Measurements from ENCODE around the gene NOL11.

Gene NOL11

DNA sequence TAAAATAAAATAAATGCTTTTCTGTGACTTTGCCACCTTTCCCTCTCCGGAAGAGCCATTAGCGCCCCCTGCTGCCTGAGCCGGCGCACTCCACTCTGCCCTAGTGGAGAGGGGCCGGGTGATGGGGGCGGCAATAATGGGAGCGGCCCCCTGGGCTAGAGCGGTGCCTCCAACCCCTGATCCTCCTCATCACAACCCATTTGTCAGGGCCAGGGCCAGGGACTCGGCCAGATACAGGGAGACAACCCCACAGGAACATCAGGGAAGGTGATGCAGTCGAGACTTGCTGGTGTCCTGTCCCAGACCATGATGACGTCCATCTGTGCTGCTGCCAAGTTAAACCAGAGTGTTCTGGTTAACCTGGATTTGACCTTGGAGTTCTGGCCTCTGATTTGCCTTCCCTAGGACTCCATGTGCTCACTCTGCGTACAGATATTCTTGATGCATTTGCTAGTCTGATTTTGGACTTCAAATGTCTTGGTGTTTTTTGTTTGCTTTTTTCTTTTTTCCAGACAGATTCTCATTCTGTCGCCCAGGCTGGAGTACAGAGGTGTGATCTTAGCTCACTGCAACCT is 61.4 kb downstream of the NOL11 start:
- TF ChIP-seq, protein P1, sequence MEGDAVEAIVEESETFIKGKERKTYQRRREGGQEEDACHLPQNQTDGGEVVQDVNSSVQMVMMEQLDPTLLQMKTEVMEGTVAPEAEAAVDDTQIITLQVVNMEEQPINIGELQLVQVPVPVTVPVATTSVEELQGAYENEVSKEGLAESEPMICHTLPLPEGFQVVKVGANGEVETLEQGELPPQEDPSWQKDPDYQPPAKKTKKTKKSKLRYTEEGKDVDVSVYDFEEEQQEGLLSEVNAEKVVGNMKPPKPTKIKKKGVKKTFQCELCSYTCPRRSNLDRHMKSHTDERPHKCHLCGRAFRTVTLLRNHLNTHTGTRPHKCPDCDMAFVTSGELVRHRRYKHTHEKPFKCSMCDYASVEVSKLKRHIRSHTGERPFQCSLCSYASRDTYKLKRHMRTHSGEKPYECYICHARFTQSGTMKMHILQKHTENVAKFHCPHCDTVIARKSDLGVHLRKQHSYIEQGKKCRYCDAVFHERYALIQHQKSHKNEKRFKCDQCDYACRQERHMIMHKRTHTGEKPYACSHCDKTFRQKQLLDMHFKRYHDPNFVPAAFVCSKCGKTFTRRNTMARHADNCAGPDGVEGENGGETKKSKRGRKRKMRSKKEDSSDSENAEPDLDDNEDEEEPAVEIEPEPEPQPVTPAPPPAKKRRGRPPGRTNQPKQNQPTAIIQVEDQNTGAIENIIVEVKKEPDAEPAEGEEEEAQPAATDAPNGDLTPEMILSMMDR (IDR thresholded peaks at IDR 0.05; ENCODE audit: unreplicated experiment in 3 of 3), result peak; percentile 39 to 42 (median 39)
- Mint-ChIP-seq H3K9me3 (no peaks in the 10 kb centered on the region), H3K4me1 (peaks cover 5% of the 10 kb centered on the region), H3K36me3 (ENCODE audit: low read depth) (no peaks in the 10 kb centered on the region), H3K27me3 (ENCODE audit: low read depth) (no peaks in the 10 kb centered on the region), H3K27ac (no peak overlapping the region), H3K4me3 (no peak overlapping the region)

DNA sequence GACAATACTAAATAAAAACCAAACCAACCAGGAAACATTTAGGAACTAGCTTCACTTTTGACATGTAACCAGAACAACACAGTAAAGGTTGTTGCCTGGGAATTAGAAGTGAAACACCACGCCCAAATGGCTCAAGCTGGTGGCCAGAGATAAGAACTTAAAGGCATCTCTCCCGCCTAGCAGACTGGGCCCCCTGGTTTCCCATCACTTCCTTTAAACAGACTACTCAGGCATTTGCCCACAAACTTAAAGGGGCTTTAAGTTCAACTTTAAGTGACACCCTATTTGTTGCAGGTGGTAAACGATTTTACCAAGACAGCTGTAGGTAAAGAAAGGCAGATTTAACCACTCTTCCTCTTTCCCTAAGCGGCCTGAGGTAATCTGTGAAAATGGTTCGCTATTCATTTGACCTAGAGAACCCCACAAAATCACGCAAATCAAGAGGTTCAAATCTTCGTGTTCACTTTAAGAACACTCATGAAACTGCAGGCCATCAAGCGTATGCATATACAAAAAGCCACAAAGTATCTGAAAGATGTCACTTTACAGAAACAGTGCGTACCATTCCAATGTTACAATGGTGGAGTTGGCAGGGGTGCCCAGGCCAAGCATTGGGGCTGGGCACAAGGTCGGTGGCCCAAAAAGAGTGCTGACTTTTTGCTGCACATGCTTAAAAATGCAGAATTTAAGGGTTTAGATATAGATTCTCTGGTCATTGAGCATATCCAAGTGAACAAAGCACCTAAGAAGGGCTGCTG is 66.8 kb downstream of the NOL11 start:
- Mint-ChIP-seq H3K27me3 (ENCODE audit: low read depth) (peaks cover 4% of the 10 kb centered on the region), H3K4me1 (no peaks in the 10 kb centered on the region), H3K4me3 (no peak overlapping the region), H3K27ac (no peak overlapping the region), H3K36me3 (ENCODE audit: low read depth) (no peaks in the 10 kb centered on the region), H3K9me3 (no peaks in the 10 kb centered on the region)
- TF ChIP-seq, protein P1 (IDR thresholded peaks at IDR 0.05; ENCODE audit: unreplicated experiment in 3 of 3), result no peak

DNA sequence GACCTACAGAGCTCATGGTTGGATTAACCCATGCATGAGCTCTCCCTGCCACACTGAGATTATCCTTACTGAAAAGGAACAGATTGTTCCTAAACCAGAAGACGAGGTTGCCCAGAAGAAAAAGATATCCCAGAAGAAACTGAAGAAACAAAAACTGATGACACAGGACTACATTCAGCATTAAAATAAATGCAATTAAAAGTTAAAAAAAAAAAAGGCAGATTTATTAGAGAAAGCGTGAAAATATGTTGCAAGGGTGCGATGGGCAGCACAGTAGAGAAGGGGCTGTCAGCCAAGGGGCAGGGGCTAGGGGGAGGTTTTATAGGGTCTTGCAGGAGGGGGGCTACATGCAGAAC is 67.4 kb downstream of the NOL11 start:
- Mint-ChIP-seq H3K27me3 (ENCODE audit: low read depth) (peaks cover 4% of the 10 kb centered on the region), H3K9me3 (no peaks in the 10 kb centered on the region), H3K36me3 (ENCODE audit: low read depth) (no peaks in the 10 kb centered on the region), H3K27ac (no peak overlapping the region), H3K4me1 (no peaks in the 10 kb centered on the region), H3K4me3 (no peak overlapping the region)
- TF ChIP-seq, protein P1 (IDR thresholded peaks at IDR 0.05; ENCODE audit: unreplicated experiment in 3 of 3), result no peak

DNA sequence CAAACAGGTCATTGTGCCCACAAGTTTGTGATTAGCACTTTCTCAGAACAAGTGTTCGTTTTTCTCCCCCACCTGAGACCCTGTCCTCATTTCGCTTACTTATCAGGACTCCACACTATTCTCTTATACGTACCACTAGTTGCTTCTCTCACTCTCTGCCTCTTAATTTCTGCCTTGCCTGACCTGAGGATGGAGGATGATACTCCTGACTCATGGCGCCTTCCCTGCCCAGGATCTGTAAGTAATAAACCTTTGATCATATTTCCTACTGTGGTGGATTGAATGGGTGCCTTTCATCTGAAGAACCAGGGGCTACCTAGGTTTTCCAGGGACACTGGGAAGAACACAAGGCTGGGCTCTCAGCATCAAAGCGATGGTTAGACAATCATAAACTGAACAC is 67.8 kb downstream of the NOL11 start:
- no peak overlapping the region for H3K4me3 Mint-ChIP-seq
- H3K9me3 Mint-ChIP-seq, result no peaks in the 10 kb centered on the region
- TF ChIP-seq, protein P1 (IDR thresholded peaks at IDR 0.05; ENCODE audit: unreplicated experiment in 3 of 3), result no peak
- H3K4me1 Mint-ChIP-seq, result no peaks in the 10 kb centered on the region
- peaks cover 4% of the 10 kb centered on the region for H3K27me3 Mint-ChIP-seq (ENCODE audit: low read depth)
- H3K36me3 Mint-ChIP-seq (ENCODE audit: low read depth), result no peaks in the 10 kb centered on the region
- no peak overlapping the region for H3K27ac Mint-ChIP-seq

All from nephron (organoid).